Small intestine (tissue), 7 donors: Measurements from ENCODE around the gene GPD2. TPM values are rescaled to one million over a fixed set of nuclear protein-coding genes. Genes with fewer than 3 reads are reported as not detected.

ENCODE experiments used
- DNase-seq, 2 donors: peaks; one replicate each; pipeline versions ENCODE4 v3.0.0 to v3.0.0-alpha.2; 2013
- FAIRE-seq: peaks from 2 replicates; lab custom pipeline; 2012; peaks lifted over from hg19 to GRCh38; lab: Jason Lieb, UNC
- H3K27ac ChIP-seq, 3 donors: one replicate each; pipeline ENCODE4 v1.5.1; 2013; ENCODE audit warnings: low read length in 2 of 3, mild to moderate bottlenecking in 2 of 3, control low read depth in 1 of 3, inconsistent platforms in 1 of 3, low read depth in 1 of 3, moderate library complexity in 1 of 3
- H3K27me3 ChIP-seq, 3 donors: one replicate each; pipeline ENCODE4 v1.6.1; 2013; ENCODE audit warnings: low read length in 3 of 3, inconsistent platforms in 1 of 3; ENCODE audit not compliant: control insufficient read depth in 3 of 3, insufficient read depth in 3 of 3
- H3K36me3 ChIP-seq, 3 donors: one replicate each; pipeline ENCODE4 v1.6.1; 2013; ENCODE audit warnings: low read length in 3 of 3, inconsistent platforms in 1 of 3, low read depth in 1 of 3, mild to moderate bottlenecking in 1 of 3, moderate library complexity in 1 of 3; ENCODE audit not compliant: control insufficient read depth in 3 of 3, insufficient read depth in 2 of 3
- H3K4me1 ChIP-seq, 3 donors: one replicate each; pipeline ENCODE4 v1.6.1; 2013; ENCODE audit warnings: low read length in 2 of 3, inconsistent platforms in 1 of 3, low read depth in 1 of 3, mild to moderate bottlenecking in 1 of 3, moderate library complexity in 1 of 3; ENCODE audit not compliant: control insufficient read depth in 3 of 3, insufficient read depth in 2 of 3
- H3K4me3 ChIP-seq, 3 donors: one replicate each; pipeline ENCODE4 v1.5.1; 2013; ENCODE audit warnings: low read length in 3 of 3, control low read depth in 1 of 3, inconsistent platforms in 1 of 3, low read depth in 1 of 3, mild to moderate bottlenecking in 1 of 3, moderate library complexity in 1 of 3
- H3K9me3 ChIP-seq, 2 donors: one replicate each; pipeline ENCODE4 v1.6.1; 2013; ENCODE audit warnings: low read depth in 1 of 2, low read length in 1 of 2; ENCODE audit not compliant: control insufficient read depth in 2 of 2, insufficient read depth in 1 of 2
- whole genome bisulfite sequencing, 3 donors: extraction: QIAGEN DNeasy Blood & Tissue Kit; methylation state at CpG; one replicate each; pipeline ENCODE4 v1.1.7; 2013; 5-methylcytosine and 5-hydroxymethylcytosine counted together
- polyA plus RNA-seq, 4 donors: library from polyadenylated mRNA; stranded (reverse) in 3 of 4; unstranded in 1 of 4; fragments of 200-250 nt in 3 of 4; fragments of 120-200 nt in 1 of 4; gene quantifications; one replicate each; pipeline versions ENCODE4 v1.2.1 to v1.2.3, GENCODE V29; 2013
- donor health status: healthy with polysubstance abuse.
- donor health status: control.
- donor health status: control.
- donor health status: Bipolar disorder and iron deficiency.
- donor health status: healthy.

The GPD2 gene
- polyA plus RNA-seq, 4 donors: 10.5 to 35.2 (median 13.7) TPM

DNA sequence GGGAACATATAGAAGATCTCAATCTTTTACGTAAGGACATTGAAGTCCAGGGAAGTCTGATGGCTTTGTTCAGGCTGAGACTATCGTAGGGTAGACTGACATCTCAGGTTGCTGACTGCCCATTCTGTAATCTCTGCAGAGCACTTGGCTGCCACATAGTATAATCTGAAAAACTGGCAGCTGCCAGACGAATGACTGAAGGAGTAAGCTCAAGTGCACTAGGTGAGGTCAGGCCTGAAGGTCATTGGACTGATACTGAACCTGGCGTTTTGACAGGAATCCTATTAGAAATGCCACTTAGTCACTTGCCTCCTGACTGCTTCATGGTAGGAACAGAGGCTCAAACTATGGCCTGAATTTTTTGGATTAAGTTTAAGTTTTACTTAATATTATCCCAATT lies 23.5 kb downstream of the GPD2 start:
- 48 to 71% (median 58%) methylated on average over 4 of the region's 4 CpGs for WGBS, 3 donors
- DNase-seq (peak in 1 of 2 donors; percentile 73), FAIRE-seq (no peak)

DNA sequence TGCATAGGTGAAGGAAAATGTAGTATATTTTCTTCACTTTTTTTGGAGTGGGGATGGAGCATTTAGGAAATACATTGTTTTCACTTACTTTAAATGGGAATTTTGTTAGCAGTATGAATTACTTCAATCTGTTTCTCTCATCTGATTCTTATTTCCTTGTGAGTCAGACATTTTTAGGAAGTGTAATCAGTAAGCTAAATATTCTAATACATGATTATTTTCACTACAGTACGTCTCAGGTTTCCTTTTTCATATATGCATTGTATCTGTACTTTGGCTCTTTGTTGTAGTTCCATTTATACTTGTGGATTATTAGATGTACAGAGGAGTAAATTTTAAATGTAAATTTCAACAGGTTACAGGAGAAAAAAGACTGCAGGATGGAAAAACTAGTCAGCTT lies 27.9 kb downstream of the GPD2 start:
- Histone ChIP-seq H3K4me1 (peaks cover 6 to 14% (median 6%) of the 10 kb centered on the region in 3 donors), H3K27me3 (no peaks in the 10 kb centered on the region), H3K4me3 (no peak overlapping the region), H3K9me3 (no peaks in the 10 kb centered on the region), H3K36me3 (peaks cover 0 to 2% (median 0%) of the 10 kb centered on the region in 3 donors), H3K27ac (no peak overlapping the region)
- 51 to 63% (median 53%) methylated on average over 1 of the region's 1 CpG for WGBS, 3 donors
- FAIRE-seq (no peak), DNase-seq (no peak)

More for the DNA sequence above, 23.5 kb downstream of the GPD2 start:
- no peak overlapping the region for H3K27ac ChIP-seq
- H3K9me3 ChIP-seq: no peaks in the 10 kb centered on the region
- H3K36me3 ChIP-seq: peaks cover 0 to 3% (median 0%) of the 10 kb centered on the region in 3 donors
- H3K4me3 ChIP-seq: no peak overlapping the region
- H3K4me1 ChIP-seq: peaks cover 4 to 19% (median 12%) of the 10 kb centered on the region in 3 donors
- no peaks in the 10 kb centered on the region for H3K27me3 ChIP-seq

DNA sequence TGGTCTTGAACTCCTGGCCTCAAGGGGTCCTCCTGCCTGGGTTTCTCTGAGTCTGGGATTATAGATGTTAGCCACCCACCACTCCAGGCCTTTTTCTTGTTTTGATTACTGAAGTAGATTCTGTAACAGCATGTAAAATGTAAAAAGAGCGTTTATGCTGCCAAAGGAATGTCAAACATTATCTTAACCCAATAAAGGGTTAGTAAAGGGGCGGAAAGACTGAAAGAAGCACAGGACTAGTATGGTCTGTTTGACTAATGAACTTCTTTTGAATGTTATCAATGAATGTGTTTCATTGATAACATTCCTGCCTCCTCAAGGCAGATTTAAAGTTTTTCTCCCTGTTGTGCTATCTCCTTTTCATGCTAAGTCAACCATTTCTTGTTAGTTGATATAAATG lies 29.4 kb downstream of the GPD2 start:
- DNase-seq: peak in 1 of 2 donors; percentile 14

DNA sequence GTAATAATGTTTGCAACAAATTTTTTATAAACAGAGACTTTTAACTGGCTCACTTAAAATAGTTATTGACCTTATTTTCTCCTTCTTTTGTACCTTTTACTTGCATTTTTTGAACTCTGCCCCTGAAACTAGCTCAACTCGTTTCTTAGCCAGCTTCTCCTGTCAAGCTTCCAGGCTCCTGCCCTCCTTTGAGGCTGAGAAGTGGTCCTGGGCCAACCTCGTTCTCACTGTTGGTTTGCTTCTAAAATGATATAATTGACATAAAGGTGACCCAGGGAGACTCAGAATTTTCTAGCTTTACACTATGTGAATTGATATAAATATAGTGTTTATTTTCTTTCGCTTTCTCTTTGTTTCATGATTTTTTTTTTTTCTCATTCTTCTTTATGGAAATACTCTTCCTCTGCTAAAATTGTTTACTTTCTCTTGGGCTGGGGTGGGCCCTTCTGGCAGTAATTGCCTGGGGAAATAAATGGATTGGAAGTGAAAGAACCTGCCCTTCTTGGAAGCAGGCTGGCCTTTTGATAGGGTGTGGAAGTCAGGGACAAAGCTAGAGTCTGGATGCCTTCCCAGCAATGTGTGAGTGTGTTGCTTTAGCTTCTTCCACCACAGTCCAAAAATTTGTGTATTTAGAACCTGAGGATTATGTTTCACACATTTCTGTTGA lies 30.7 kb downstream of the GPD2 start:
- 11 to 35% (median 31%) methylated on average over 3 of the region's 3 CpGs for WGBS, 3 donors
- no peak overlapping the region for H3K4me3 ChIP-seq
- no peaks in the 10 kb centered on the region for H3K9me3 ChIP-seq

More for the DNA sequence above, 29.4 kb downstream of the GPD2 start:
- Histone ChIP-seq H3K36me3 (peaks cover 0 to 2% (median 2%) of the 10 kb centered on the region in 3 donors), H3K9me3 (no peaks in the 10 kb centered on the region), H3K27me3 (no peaks in the 10 kb centered on the region), H3K4me3 (no peak overlapping the region), H3K27ac (peak overlapping the region in 1 of 3 donors; percentile 49), H3K4me1 (peaks cover 2 to 14% (median 6%) of the 10 kb centered on the region in 3 donors)
- FAIRE-seq: no peak
- 53 to 59% (median 58%) methylated on average over 2 of the region's 2 CpGs for WGBS, 3 donors

DNA sequence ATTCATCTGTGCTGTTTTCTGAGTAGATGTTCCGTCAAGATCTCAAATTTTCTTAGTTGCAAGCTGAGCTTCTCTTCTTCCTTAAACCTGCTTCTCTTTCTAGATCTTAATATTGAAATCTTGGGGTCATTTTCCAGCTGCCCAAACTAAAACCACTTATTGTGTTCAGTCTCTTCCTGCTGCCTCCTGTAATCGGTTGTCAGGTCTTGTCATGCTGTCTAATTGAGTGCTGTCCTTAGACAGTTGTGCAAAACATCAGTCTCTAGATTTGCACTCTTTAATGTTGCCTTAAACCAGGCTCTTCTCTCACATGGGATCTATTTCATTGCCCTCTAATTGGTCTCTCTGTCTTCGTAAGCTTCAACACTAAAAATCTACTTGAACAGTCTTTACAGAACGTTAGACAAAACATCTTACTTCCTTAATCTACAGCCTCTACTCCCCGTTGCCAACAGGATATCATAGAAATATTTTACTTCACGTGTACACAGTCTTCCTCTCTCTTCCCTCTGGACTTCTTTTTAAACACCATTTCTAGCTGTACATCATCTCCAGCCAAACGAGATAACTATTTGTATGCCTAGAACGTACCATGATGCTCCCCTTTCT lies 34.9 kb downstream of the GPD2 start:
- WGBS, 3 donors: 62 to 76% (median 74%) methylated on average over 8 of the region's 8 CpGs
- no peak overlapping the region for H3K4me3 ChIP-seq
- H3K36me3 ChIP-seq: peaks cover 0 to 2% (median 0%) of the 10 kb centered on the region in 3 donors
- no peak overlapping the region for H3K27ac ChIP-seq
- H3K9me3 ChIP-seq: no peaks in the 10 kb centered on the region
- FAIRE-seq: no peak
- peaks cover 2 to 14% (median 4%) of the 10 kb centered on the region in 3 donors for H3K4me1 ChIP-seq
- DNase-seq: no peak
- H3K27me3 ChIP-seq: no peaks in the 10 kb centered on the region

More for the DNA sequence above, 30.7 kb downstream of the GPD2 start:
- Histone ChIP-seq H3K27ac (peak overlapping the region in 2 of 3 donors; percentile 18 to 37), H3K4me1 (peaks cover 2 to 14% (median 6%) of the 10 kb centered on the region in 3 donors), H3K36me3 (peaks cover 0 to 2% (median 0%) of the 10 kb centered on the region in 3 donors), H3K27me3 (no peaks in the 10 kb centered on the region)
- DNase-seq (peak; percentile 42 to 49), FAIRE-seq (no peak)

DNA sequence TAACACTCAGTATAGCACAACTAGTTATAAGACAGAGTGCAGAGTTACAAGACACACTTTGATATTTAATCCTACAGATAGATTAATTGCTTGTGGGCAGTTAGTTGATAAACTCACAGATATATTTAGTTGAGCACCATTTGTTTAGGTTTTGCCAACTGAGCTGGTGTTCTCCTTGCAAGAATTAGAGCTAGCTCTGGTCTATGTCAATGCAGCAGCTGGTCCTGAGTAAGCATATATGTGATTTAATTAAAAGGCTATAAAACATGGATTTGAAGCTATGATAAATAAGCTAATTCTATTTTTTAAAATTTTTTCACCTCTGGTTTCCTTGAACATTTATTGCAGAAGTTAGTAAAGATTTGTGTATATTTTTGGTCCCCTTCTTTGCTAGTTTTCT lies 35.6 kb downstream of the GPD2 start:
- Histone ChIP-seq H3K36me3 (peaks cover 0 to 2% (median 0%) of the 10 kb centered on the region in 3 donors), H3K4me3 (no peak overlapping the region), H3K27me3 (no peaks in the 10 kb centered on the region), H3K9me3 (no peaks in the 10 kb centered on the region), H3K27ac (no peak overlapping the region), H3K4me1 (peaks cover under 1 to 9% (median 4%) of the 10 kb centered on the region in 3 donors)
- FAIRE-seq (no peak), DNase-seq (no peak)

DNA sequence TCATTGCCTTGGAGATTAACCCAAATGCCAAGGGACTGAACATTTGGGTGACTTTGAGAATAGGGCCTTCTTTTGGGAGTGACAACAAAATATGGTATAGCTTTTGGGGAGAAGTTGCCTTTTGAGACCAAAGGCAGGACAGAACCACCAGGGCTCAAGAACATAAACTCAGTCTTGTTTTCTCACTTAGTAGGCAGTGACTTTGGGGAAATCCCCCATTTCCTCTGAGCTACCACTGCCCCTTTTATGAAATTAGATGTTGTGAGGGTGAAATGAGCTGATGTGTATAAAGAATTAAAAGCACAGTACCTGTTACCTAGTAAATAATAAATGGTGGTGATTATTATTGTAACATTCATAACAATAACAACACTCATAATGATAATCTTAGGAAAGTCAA lies 36.5 kb downstream of the GPD2 start:
- Histone ChIP-seq H3K36me3 (peaks cover 0 to 4% (median 2%) of the 10 kb centered on the region in 3 donors), H3K4me3 (no peak overlapping the region), H3K27ac (no peak overlapping the region), H3K9me3 (no peaks in the 10 kb centered on the region), H3K4me1 (peaks cover 0 to 5% (median under 1%) of the 10 kb centered on the region in 3 donors), H3K27me3 (no peaks in the 10 kb centered on the region)
- no peak for FAIRE-seq
- DNase-seq: no peak

DNA sequence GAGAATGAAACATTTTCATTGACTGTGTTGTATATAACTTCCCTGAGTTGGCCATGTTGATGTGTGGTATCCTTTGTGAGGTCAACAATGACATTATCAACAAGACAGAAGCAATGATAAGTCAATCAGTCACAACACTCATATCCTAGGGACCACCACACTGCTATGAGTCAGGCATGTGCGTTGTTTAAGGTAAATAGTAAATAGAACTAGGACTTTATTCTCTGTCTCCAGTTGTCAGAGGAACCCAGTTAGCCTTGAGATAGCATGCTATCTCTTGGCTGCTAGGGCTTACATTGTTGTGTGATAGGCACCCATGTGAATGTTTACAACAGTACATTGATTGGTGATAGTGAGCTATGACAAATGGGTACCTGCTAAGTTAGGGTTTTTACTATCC lies 37.3 kb downstream of the GPD2 start:
- WGBS, 3 donors: 20 to 82% (median 50%) methylated on average over 1 of the region's 1 CpG
- DNase-seq (peak in 1 of 2 donors; percentile 37), FAIRE-seq (no peak)
- Histone ChIP-seq H3K9me3 (no peaks in the 10 kb centered on the region), H3K36me3 (peaks cover 0 to 4% (median 2%) of the 10 kb centered on the region in 3 donors), H3K27me3 (no peaks in the 10 kb centered on the region), H3K27ac (no peak overlapping the region), H3K4me3 (no peak overlapping the region), H3K4me1 (no peaks in the 10 kb centered on the region)
